Activated T-helper 17 cell treated with anti-CD3 and anti-CD28 coated beads, Interleukin-2, amount 50 U/mL, for 72 hours (primary cell): ENCODE results near the gene IGFL1. TPM values are rescaled to one million over a fixed set of nuclear protein-coding genes. Genes with fewer than 3 reads are reported as not detected.
A peak's percentile ranks its signal among the peaks of the same experiment; 100 is the strongest.
"Not testable (repeated sequence)": the region's sequence is repeated elsewhere in the genome, so short reads cannot be mapped to it uniquely, and the experiment has no call there.

Experiments used
- ATAC-seq: fragments of 150-1000 bp; cut with Tn5 transposase; replicated peaks from 2 replicates; pipeline ENCODE4 v1.10.0; 2021; ENCODE audit warnings: mild to moderate bottlenecking, moderate library complexity
- H3K27ac Mint-ChIP-seq: one replicate; pipeline ENCODE4 v1.8.0; 2022; ENCODE audit warnings: mixed read lengths
- H3K27me3 Mint-ChIP-seq: one replicate; pipeline ENCODE4 v1.8.0; 2022; ENCODE audit warnings: mixed read lengths
- H3K36me3 Mint-ChIP-seq: one replicate; pipeline ENCODE4 v1.8.0; 2022; ENCODE audit warnings: low read depth, mild to moderate bottlenecking, mixed read lengths
- H3K4me1 Mint-ChIP-seq: one replicate; pipeline ENCODE4 v1.8.0; 2022; ENCODE audit warnings: mixed read lengths
- H3K4me3 Mint-ChIP-seq: one replicate; pipeline ENCODE4 v1.8.0; 2022; ENCODE audit warnings: mild to moderate bottlenecking, mixed read lengths
- H3K9me3 Mint-ChIP-seq: one replicate; pipeline ENCODE4 v1.8.0; 2022; ENCODE audit warnings: mixed read lengths
- total RNA-seq, 2 donors: library from RNA; stranded (reverse); gene quantifications; one replicate each; pipeline ENCODE4 v1.2.3, GENCODE V29; 2022

The IGFL1 gene
- total RNA-seq, 2 donors from 2014 or later, result not detected

DNA sequence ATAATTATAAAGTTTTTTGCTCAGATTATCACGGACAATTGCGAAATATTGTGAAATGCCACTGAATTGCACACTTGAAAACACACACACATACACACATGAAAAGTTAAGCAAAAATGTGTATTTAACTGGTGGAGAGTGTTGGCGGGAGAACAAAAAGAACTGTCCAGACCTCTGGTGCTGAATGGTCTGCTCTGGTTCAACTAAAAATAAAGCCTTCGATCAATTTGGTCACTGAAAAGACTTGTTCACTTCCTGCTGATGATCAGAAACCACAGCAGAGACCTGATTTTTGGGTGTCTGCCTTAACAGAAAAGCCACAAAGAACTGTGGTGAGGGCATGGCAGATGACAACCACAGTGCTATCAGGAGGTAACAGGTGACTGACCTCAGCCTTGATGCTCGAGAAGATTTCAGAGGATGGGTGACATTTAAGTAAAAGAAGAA, 4.0 kb upstream of the IGFL1 start:
- peak; percentile 16 for ATAC-seq
- Mint-ChIP-seq H3K9me3 (no peaks in the 10 kb centered on the region), H3K36me3 (no peaks in the 10 kb centered on the region), H3K27ac (no peak overlapping the region), H3K4me3 (no peak overlapping the region), H3K27me3 (peaks cover 48% of the 10 kb centered on the region), H3K4me1 (peaks cover 4% of the 10 kb centered on the region)

- H3K4me1 Mint-ChIP-seq, result peaks cover 4% of the 10 kb centered on the region
- H3K36me3 Mint-ChIP-seq, result no peaks in the 10 kb centered on the region
- no peak for ATAC-seq
- peaks cover 53% of the 10 kb centered on the region for H3K27me3 Mint-ChIP-seq
- no peaks in the 10 kb centered on the region for H3K9me3 Mint-ChIP-seq
- H3K4me3 Mint-ChIP-seq, result no peak overlapping the region
- H3K27ac Mint-ChIP-seq, result no peak overlapping the region
Measured at GRCh38 chr19:46226438-46226973, 3.0 kb upstream of the IGFL1 start.

GRCh38 chr19:46232029-46232428, 2.5 kb downstream of the IGFL1 start:
- Mint-ChIP-seq H3K9me3 (no peaks in the 10 kb centered on the region), H3K36me3 (no peaks in the 10 kb centered on the region), H3K4me1 (no peaks in the 10 kb centered on the region), H3K27me3 (peaks cover 46% of the 10 kb centered on the region), H3K4me3 (no peak overlapping the region), H3K27ac (no peak overlapping the region)
- no peak for ATAC-seq

DNA sequence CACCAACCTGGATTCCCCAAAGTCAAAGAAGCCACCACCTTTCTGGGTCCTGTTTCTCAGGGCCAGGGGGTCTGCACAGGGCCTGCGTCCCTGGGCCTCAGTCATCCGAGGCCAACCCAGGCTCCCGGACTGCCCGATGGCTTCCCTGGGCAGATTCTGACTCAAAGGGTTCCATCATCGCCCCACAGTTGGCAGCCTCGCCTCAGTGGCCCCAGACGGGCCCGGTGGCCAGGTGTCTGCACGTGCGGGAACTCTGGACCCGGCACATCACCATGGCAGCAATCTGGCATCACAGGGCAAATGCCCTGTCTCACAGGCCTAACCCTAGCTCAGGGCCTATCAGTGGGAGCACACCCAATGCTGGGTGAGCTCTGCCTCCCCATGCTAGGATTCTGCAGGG, 2.9 kb downstream of the IGFL1 start:
- Mint-ChIP-seq H3K27me3 (peaks cover 46% of the 10 kb centered on the region), H3K4me3 (no peak overlapping the region), H3K27ac (no peak overlapping the region), H3K9me3 (no peaks in the 10 kb centered on the region), H3K36me3 (no peaks in the 10 kb centered on the region), H3K4me1 (no peaks in the 10 kb centered on the region)
- no peak for ATAC-seq

GRCh38 chr19:46232938-46233621, 3.5 kb downstream of the IGFL1 start:
- no peak for ATAC-seq
- H3K4me1 Mint-ChIP-seq, result no peaks in the 10 kb centered on the region
- H3K27ac Mint-ChIP-seq, result no peak overlapping the region
- no peaks in the 10 kb centered on the region for H3K36me3 Mint-ChIP-seq
- peaks cover 47% of the 10 kb centered on the region for H3K27me3 Mint-ChIP-seq
- no peak overlapping the region for H3K4me3 Mint-ChIP-seq
- H3K9me3 Mint-ChIP-seq, result no peaks in the 10 kb centered on the region

- peaks cover 50% of the 10 kb centered on the region for H3K27me3 Mint-ChIP-seq
- not testable (repeated sequence) for H3K4me1 Mint-ChIP-seq, H3K4me3 Mint-ChIP-seq, ATAC-seq, H3K36me3 Mint-ChIP-seq, H3K9me3 Mint-ChIP-seq, H3K27ac Mint-ChIP-seq
Measured at GRCh38 chr19:46233871-46234270, 4.3 kb downstream of the IGFL1 start.

DNA sequence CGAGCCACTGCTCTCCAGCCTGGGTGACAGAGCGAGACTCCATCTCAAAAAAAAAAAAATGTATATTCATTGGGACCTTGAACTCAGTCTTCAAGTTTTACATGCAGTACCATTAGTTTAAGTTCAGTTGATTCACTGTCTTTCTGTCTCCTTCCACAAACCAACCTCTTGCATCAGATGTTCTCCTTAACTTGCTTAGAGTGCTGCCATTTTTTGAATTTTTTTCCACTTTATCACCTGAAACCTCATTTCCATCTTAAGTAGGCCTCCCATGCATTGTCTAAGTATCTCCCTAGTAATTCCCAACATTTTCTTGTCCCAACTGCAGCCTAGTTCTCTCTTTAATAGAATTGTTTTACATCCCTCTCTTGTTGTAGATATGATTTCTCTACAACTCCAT, 8.6 kb downstream of the IGFL1 start:
- H3K36me3 Mint-ChIP-seq, H3K4me1 Mint-ChIP-seq, H3K9me3 Mint-ChIP-seq, H3K27ac Mint-ChIP-seq, ATAC-seq, H3K4me3 Mint-ChIP-seq: not testable (repeated sequence)
- peaks cover 47% of the 10 kb centered on the region for H3K27me3 Mint-ChIP-seq

GRCh38 chr19:46239193-46240024, 9.9 kb downstream of the IGFL1 start:
- Mint-ChIP-seq H3K9me3 (no peaks in the 10 kb centered on the region), H3K4me3 (no peak overlapping the region), H3K4me1 (no peaks in the 10 kb centered on the region), H3K27me3 (peaks cover 48% of the 10 kb centered on the region), H3K27ac (no peak overlapping the region), H3K36me3 (no peaks in the 10 kb centered on the region)
- ATAC-seq, result no peak

DNA sequence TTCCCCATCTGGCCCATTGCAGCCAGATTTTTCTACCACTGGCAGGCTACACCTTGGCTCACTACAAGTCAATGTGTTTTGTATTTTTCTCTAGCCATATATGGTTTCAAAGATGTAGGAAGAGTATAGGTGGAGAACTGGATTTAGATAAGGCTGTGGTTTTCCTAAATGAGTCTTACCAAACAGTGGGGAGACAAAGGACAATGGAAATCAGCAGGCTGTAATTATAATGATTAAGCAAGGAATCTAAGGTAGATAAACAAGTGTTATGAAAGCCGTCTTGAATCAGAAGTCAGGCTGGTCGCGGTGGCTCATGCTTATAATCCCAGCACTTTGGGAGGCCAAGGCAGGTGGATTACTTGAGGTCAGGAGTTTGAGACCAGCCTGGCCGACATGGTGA, 11.2 kb downstream of the IGFL1 start:
- no peaks in the 10 kb centered on the region for H3K36me3 Mint-ChIP-seq
- no peaks in the 10 kb centered on the region for H3K4me1 Mint-ChIP-seq
- ATAC-seq, result no peak
- peaks cover 54% of the 10 kb centered on the region for H3K27me3 Mint-ChIP-seq
- H3K9me3 Mint-ChIP-seq, result no peaks in the 10 kb centered on the region
- H3K4me3 Mint-ChIP-seq, result no peak overlapping the region
- H3K27ac Mint-ChIP-seq, result no peak overlapping the region

GRCh38 chr19:46241626-46242025, 12.1 kb downstream of the IGFL1 start:
- H3K4me1 Mint-ChIP-seq, result no peaks in the 10 kb centered on the region

GRCh38 chr19:46243081-46243654, 13.6 kb downstream of the IGFL1 start:
- not testable (repeated sequence) for H3K4me3 Mint-ChIP-seq, H3K9me3 Mint-ChIP-seq, H3K36me3 Mint-ChIP-seq, ATAC-seq, H3K4me1 Mint-ChIP-seq, H3K27ac Mint-ChIP-seq
- H3K27me3 Mint-ChIP-seq, result peaks cover 59% of the 10 kb centered on the region

More at GRCh38 chr19:46241626-46242025, 12.1 kb downstream of the IGFL1 start:
- ATAC-seq, result no peak
- H3K27ac Mint-ChIP-seq, result no peak overlapping the region
- no peak overlapping the region for H3K4me3 Mint-ChIP-seq
- peaks cover 56% of the 10 kb centered on the region for H3K27me3 Mint-ChIP-seq
- no peaks in the 10 kb centered on the region for H3K36me3 Mint-ChIP-seq
- H3K9me3 Mint-ChIP-seq, result no peaks in the 10 kb centered on the region

DNA sequence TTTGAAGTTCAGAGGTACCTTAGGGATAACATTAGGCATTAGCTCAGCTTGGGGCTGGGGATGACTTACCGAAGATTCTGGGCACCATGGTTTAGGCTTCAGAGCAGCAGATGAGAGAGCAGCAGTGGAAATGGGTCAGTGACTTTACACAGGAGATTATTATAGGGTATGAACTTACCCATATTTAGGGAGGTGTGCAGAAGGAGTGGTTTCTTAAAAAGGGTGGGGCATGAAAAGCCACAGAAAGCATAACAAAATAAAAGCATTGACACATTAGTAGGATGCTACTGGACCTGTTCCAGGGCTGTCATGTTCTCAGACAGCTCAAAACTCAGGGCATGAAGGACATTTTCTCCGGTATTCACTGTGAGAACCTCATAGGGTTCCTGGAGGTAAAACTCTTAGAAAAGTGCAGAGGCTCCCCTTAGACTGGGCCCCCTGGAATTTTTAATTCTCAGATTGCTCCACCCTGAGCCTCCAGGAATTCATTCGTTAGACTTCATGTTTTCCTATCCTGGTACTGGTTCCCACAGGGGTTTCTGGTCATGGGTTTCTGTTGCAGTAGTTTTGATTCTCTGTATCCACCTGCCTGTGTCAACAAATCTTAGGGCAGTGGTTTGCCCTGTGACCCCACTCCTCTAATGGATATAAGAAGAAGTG, 20.7 kb downstream of the IGFL1 start:
- no peaks in the 10 kb centered on the region for H3K4me1 Mint-ChIP-seq
- peaks cover 50% of the 10 kb centered on the region for H3K27me3 Mint-ChIP-seq
- H3K9me3 Mint-ChIP-seq, result no peaks in the 10 kb centered on the region
- no peaks in the 10 kb centered on the region for H3K36me3 Mint-ChIP-seq
- H3K4me3 Mint-ChIP-seq, result no peak overlapping the region
- no peak for ATAC-seq
- H3K27ac Mint-ChIP-seq, result no peak overlapping the region

- Mint-ChIP-seq H3K27me3 (peaks cover 38% of the 10 kb centered on the region), H3K36me3 (no peaks in the 10 kb centered on the region), H3K9me3 (no peaks in the 10 kb centered on the region), H3K4me1 (no peaks in the 10 kb centered on the region), H3K4me3 (no peak overlapping the region), H3K27ac (no peak overlapping the region)
- no peak for ATAC-seq
Measured at GRCh38 chr19:46251416-46251815, 21.9 kb downstream of the IGFL1 start.

- Mint-ChIP-seq H3K27ac (no peak overlapping the region), H3K4me3 (no peak overlapping the region), H3K4me1 (no peaks in the 10 kb centered on the region), H3K27me3 (peaks cover 27% of the 10 kb centered on the region), H3K36me3 (no peaks in the 10 kb centered on the region), H3K9me3 (no peaks in the 10 kb centered on the region)
- ATAC-seq, result no peak
Measured at GRCh38 chr19:46254776-46255175, 25.2 kb downstream of the IGFL1 start.
